GM23248 (cell line): Measurements from ENCODE around the gene SLC44A3. TPM values are rescaled to one million over a fixed set of nuclear protein-coding genes. Genes with fewer than 3 reads are reported as not detected.

Experiments
- DNase-seq: peaks from one replicate; pipeline ENCODE4 v3.0.0-alpha.2; 2015
- H2AFZ ChIP-seq: fragments of 200-600 bp; sonication (generic); 2 replicates; pipeline ENCODE4 v1.6.1; 2016; ENCODE audit warnings: antibody characterized with exemption
- H3F3A ChIP-seq: fragments of 200-600 bp; sonication (generic); 2 replicates; pipeline ENCODE4 v1.6.1; 2016; ENCODE audit warnings: mild to moderate bottlenecking, antibody characterized with exemption, mixed run types; ENCODE audit not compliant: insufficient read depth
- H3K27ac ChIP-seq: fragments of 200-600 bp; sonication (generic); 2 replicates; pipeline ENCODE4 v1.5.1; 2016; ENCODE audit warnings: mild to moderate bottlenecking
- H3K27me3 ChIP-seq: fragments of 200-600 bp; sonication (generic); replicated peaks from 2 replicates; pipeline ENCODE4 v1.6.1; 2016; ENCODE audit warnings: mild to moderate bottlenecking; ENCODE audit not compliant: insufficient read depth
- H3K36me3 ChIP-seq: fragments of 200-600 bp; sonication (generic); 2 replicates; pipeline ENCODE4 v1.6.1; 2016; ENCODE audit warnings: low read depth, mild to moderate bottlenecking
- H3K4me1 ChIP-seq: fragments of 200-600 bp; sonication (generic); 2 replicates; pipeline ENCODE4 v1.6.1; 2016; ENCODE audit warnings: mild to moderate bottlenecking; ENCODE audit not compliant: insufficient read depth
- H3K4me2 ChIP-seq: fragments of 200-600 bp; sonication (generic); one replicate; pipeline ENCODE4 v1.6.1; 2016; ENCODE audit warnings: mild to moderate bottlenecking; ENCODE audit not compliant: unreplicated experiment
- H3K4me3 ChIP-seq: fragments of 200-600 bp; sonication (generic); 2 replicates; pipeline ENCODE4 v1.5.1; 2016; ENCODE audit warnings: mild to moderate bottlenecking
- H3K79me2 ChIP-seq: fragments of 200-600 bp; sonication (generic); 2 replicates; pipeline ENCODE4 v1.6.1; 2016; ENCODE audit warnings: mild to moderate bottlenecking; ENCODE audit not compliant: insufficient read depth
- H3K9ac ChIP-seq: fragments of 200-600 bp; sonication (generic); 2 replicates; pipeline ENCODE4 v1.6.1; 2016; ENCODE audit warnings: mild to moderate bottlenecking
- H3K9me2 ChIP-seq: fragments of 200-600 bp; sonication (generic); 2 replicates; pipeline ENCODE4 v1.6.1; 2016; ENCODE audit warnings: mixed run types, mild to moderate bottlenecking, moderate library complexity; ENCODE audit not compliant: insufficient read depth
- H3K9me3 ChIP-seq: fragments of 200-600 bp; sonication (generic); one replicate; pipeline ENCODE4 v1.6.1; 2017; ENCODE audit warnings: low read depth
- H4K20me1 ChIP-seq: fragments of 200-600 bp; sonication (generic); 2 replicates; pipeline ENCODE4 v1.6.0; 2016; ENCODE audit not compliant: insufficient read depth
- EZH2 ChIP-seq: fragments of 200-600 bp; sonication (generic); IDR thresholded peaks from 2 replicates; pipeline ENCODE4 v1.6.1; 2018; ENCODE audit warnings: antibody characterized with exemption, mild to moderate bottlenecking; ENCODE audit not compliant: insufficient read depth, poor library complexity, severe bottlenecking
- EZH2phosphoT487 ChIP-seq: fragments of 200-600 bp; sonication (generic); IDR thresholded peaks from 2 replicates; pipeline ENCODE4 v1.6.1; 2018; ENCODE audit warnings: antibody characterized with exemption, moderate library complexity, mild to moderate bottlenecking, low read depth; ENCODE audit not compliant: insufficient read depth
- WGBS, 2 experiments: methylation state at CpG; one replicate each; pipeline ENCODE4 v1.1.6; 2015 to 2017; ENCODE audit warnings: low lambda C conversion rate in 2 of 2, low coverage in 1 of 2; ENCODE audit errors: missing lambda C conversion rate in 2 of 2; 5-methylcytosine and 5-hydroxymethylcytosine counted together
- in situ Hi-C: fragments of 300-500 bp; cut with MboI; formaldehyde crosslinking; loops from 2 replicates; pipeline ENCODE4 v1.15.0; 2020
- polyA plus RNA-seq: library from polyadenylated mRNA; unstranded; fragments of >200 nt; fragmentation: Nextera tagmentation; extraction: Ambion mirVana; gene quantifications from 2 replicates; pipeline ENCODE4 v1.2.1, GENCODE V29; 2016
- total RNA-seq: library from RNA; depleted of rRNA; stranded (reverse); fragments of >200 nt; shearing (Covaris generic); gene quantifications from 2 replicates; pipeline ENCODE4 v1.2.3, GENCODE V29; 2014

The SLC44A3 gene
- total and polyA plus RNA-seq, 2 experiments from 2014 or later = 1.6 to 2.0 TPM

GRCh38 chr1:94801919-94802546 is 18.1 kb upstream of the SLC44A3 start:
- Histone ChIP-seq H2AFZ (peak overlapping the region; percentile 71), H3K4me2 (peak overlapping the region; percentile 76), H3K9ac (peak overlapping the region; percentile 46), H3K36me3 (no peaks in the 10 kb centered on the region), H3K79me2 (no peaks in the 10 kb centered on the region), H3K9me2 (no peaks in the 10 kb centered on the region), H3K27me3 (no peaks in the 10 kb centered on the region), H3K9me3 (no peaks in the 10 kb centered on the region), H3F3A (peaks cover 10% of the 10 kb centered on the region), H3K4me1 (peaks cover 55% of the 10 kb centered on the region), H4K20me1 (no peaks in the 10 kb centered on the region), H3K27ac (peak overlapping the region; percentile 23), H3K4me3 (peak overlapping the region; percentile 54)
- TF ChIP-seq EZH2phosphoT487 (no peak), EZH2 (no peak)
- peak; percentile 91 for DNase-seq
- in situ Hi-C loops = loop anchor here (5.0 to 25.0 kb wide), 3 partner anchors 280 to 765 kb away; no protein-coding TSS in a partner anchor
- 10 to 11% methylated on average over 7 of the region's 7 CpGs for WGBS, 2 experiments

- H3K9ac ChIP-seq = no peak overlapping the region
- no peak overlapping the region for H3K4me3 ChIP-seq
- H3K9me2 ChIP-seq = no peaks in the 10 kb centered on the region
- H3K9me3 ChIP-seq = no peaks in the 10 kb centered on the region
- WGBS, 2 experiments = 52 to 59% methylated on average over 3 of the region's 3 CpGs
- H3K27ac ChIP-seq = no peak overlapping the region
- in situ Hi-C loops = loop anchor here (5.0 to 25.0 kb wide), 3 partner anchors 281 to 766 kb away; no protein-coding TSS in a partner anchor
- no peak for DNase-seq
- TF ChIP-seq EZH2 = no peak
- TF ChIP-seq EZH2phosphoT487 = no peak
- no peaks in the 10 kb centered on the region for H4K20me1 ChIP-seq
- peak overlapping the region; percentile 26 for H2AFZ ChIP-seq
- no peaks in the 10 kb centered on the region for H3K36me3 ChIP-seq
- H3K27me3 ChIP-seq = no peaks in the 10 kb centered on the region
- peaks cover 10% of the 10 kb centered on the region for H3F3A ChIP-seq
- H3K4me2 ChIP-seq = no peak overlapping the region
- H3K79me2 ChIP-seq = no peaks in the 10 kb centered on the region
- peaks cover 48% of the 10 kb centered on the region for H3K4me1 ChIP-seq
Measured at GRCh38 chr1:94803106-94803505, 17.1 kb upstream of the SLC44A3 start.

- Histone ChIP-seq H3K36me3 (no peaks in the 10 kb centered on the region), H3K9me2 (no peaks in the 10 kb centered on the region), H2AFZ (peak overlapping the region; percentile 26), H3K4me1 (peaks cover 48% of the 10 kb centered on the region), H3K4me2 (no peak overlapping the region), H3K79me2 (no peaks in the 10 kb centered on the region), H3K4me3 (no peak overlapping the region), H3K27ac (no peak overlapping the region), H4K20me1 (no peaks in the 10 kb centered on the region), H3K9me3 (no peaks in the 10 kb centered on the region), H3K27me3 (no peaks in the 10 kb centered on the region), H3F3A (peaks cover 10% of the 10 kb centered on the region), H3K9ac (no peak overlapping the region)
- 50 to 58% methylated on average over 8 of the region's 8 CpGs for WGBS, 2 experiments
- in situ Hi-C loops = loop anchor here (5.0 to 25.0 kb wide), 3 partner anchors 281 to 766 kb away; no protein-coding TSS in a partner anchor
- no peak for DNase-seq
- no peak for TF ChIP-seq EZH2
- no peak for TF ChIP-seq EZH2phosphoT487
Measured at GRCh38 chr1:94803517-94804441, 16.4 kb upstream of the SLC44A3 start.

GRCh38 chr1:94804442-94804837 is 15.7 kb upstream of the SLC44A3 start:
- no peaks in the 10 kb centered on the region for H4K20me1 ChIP-seq
- no peak overlapping the region for H3K4me3 ChIP-seq
- no peak overlapping the region for H2AFZ ChIP-seq
- no peaks in the 10 kb centered on the region for H3K27me3 ChIP-seq
- peaks cover 5% of the 10 kb centered on the region for H3F3A ChIP-seq
- H3K27ac ChIP-seq = no peak overlapping the region
- no peak for TF ChIP-seq EZH2phosphoT487
- TF ChIP-seq EZH2 = no peak
- H3K9me3 ChIP-seq = no peaks in the 10 kb centered on the region
- no peaks in the 10 kb centered on the region for H3K36me3 ChIP-seq
- 75 to 79% methylated on average over 3 of the region's 3 CpGs for WGBS, 2 experiments
- H3K79me2 ChIP-seq = no peaks in the 10 kb centered on the region
- H3K4me1 ChIP-seq = peaks cover 42% of the 10 kb centered on the region
- in situ Hi-C loops = loop anchor here (5.0 to 25.0 kb wide), 3 partner anchors 282 to 767 kb away; no protein-coding TSS in a partner anchor
- no peak overlapping the region for H3K4me2 ChIP-seq
- no peak overlapping the region for H3K9ac ChIP-seq
- H3K9me2 ChIP-seq = no peaks in the 10 kb centered on the region
- DNase-seq = no peak
